Measurements from ENCODE around the gene ASPG.

The ASPG gene

GRCh38 chr14:104161602-104162367 lies 76.3 kb downstream of the ASPG start:
- no peak for DNase-seq (ENCODE audit: low read depth, low spot score)

- DNase-seq (ENCODE audit: low read depth, low spot score), result no peak
Measured at GRCh38 chr14:104162495-104162894, 77.0 kb downstream of the ASPG start.

- DNase-seq (ENCODE audit: low read depth, low spot score), result no peak
Measured at GRCh38 chr14:104163541-104163940, 78.0 kb downstream of the ASPG start.

GRCh38 chr14:104164041-104164440 lies 78.5 kb downstream of the ASPG start:
- DNase-seq (ENCODE audit: low read depth, low spot score), result no peak

- DNase-seq (ENCODE audit: low read depth, low spot score), result no peak
Measured at GRCh38 chr14:104164512-104164911, 79.0 kb downstream of the ASPG start.

All from iPS DF 19.7 (cell line).